Fibroblast of skin of abdomen (primary cell): Measurements from ENCODE around the gene ZFP64.
"Not testable (repeated sequence)": the region's sequence is repeated elsewhere in the genome, so short reads cannot be mapped to it uniquely, and the experiment has no call there.

Experiments
- DNase-seq: peaks from one replicate; pipeline ENCODE4 v3.0.0-alpha.2; 2013

The ZFP64 gene

DNA sequence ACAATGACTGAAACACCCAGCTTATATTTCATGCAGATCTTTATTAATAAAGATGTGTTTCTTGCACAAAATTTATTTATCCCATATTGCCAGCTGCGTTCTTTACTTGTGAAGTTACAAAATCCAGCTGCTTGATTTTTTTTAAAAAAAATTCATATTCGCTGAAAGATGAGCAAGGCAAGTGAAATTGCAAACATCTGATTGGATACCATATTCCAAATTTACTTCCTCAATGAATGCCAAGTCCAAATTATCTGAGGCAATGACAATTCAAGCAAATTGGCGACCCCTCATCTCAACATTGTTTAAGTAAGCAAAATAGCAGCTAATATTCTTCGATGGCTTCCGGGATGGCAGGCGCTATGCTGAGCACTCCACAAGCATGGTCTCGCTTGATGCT, 37.7 kb downstream of the ZFP64 start:
- DNase-seq, result no peak

DNA sequence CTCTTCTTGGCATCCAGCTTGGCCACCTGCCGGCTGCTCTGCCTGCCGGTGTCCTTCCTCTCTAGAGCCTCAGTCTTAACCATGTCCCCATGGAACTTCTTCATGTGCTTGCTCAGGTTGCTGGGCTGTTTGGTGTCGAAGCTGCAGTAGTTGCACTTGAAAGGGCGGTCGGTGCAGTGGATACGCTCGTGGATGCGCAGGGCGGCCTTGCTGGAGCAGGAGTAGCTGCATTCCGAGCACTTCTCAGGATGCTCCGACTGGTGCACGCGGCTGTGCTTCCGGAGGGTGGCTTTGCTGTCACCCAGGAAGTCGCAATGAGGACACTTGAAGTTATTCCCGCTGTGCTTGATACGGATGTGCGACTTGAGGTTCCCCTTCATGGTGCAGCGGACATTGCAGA, 38.7 kb downstream of the ZFP64 start:
- no peak for DNase-seq

DNA sequence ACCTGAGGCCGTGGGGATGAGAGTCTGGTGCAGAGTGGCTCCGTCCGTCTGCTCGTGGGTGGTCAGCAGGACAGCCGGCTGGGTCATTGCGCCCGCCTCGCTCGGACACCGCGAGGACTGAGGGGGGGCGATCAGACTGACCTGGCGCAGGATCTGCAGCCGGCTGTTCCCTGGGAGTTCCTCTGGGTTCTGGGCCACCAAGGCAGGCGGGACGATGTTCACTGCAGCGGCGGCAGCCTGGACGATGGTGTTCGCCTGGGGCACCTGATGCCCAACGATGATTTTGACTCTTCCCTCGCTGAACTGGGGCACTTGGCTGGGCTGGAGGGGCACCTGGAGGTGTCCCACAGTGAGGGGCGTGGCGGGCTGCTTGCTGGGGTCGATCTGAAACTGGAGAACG, 39.2 kb downstream of the ZFP64 start:
- DNase-seq, result no peak

DNA sequence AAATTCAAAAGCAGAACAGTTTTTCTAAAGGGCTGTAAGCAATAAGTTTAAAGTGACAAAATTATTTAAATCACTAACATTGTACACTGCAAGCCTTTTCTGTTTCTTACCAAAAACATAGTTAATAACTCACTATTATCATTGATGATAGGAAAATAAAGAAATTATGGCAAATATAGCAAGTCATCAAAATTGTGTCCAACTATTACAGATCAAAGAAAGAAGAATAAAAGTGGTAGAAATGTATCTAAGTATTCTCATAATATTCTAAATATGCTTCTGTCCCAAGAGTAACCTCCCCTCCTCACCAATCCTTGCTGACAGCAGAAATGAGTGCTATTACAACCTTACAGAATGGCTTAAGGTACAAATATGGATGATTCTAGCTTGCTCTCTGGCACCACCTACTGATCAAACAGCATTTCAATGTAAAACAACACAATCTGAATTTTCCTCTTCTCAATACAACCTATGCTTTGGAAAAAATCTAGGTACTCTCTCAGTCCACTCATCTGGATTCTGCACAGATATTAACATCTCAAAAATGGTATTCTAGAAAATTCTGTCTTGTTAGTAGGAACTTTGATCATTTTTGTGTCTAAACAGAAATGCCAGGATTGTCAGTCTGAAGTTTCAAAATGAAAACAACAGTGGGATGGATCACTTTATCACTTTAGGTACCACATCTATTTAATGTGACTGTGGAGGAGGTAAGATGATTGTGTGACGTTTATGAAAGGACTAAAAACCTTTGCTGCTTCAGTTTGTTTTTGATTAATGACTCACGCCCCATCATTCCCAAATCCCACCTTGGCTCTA, 40.9 kb downstream of the ZFP64 start:
- peak; percentile 39 for DNase-seq

DNA sequence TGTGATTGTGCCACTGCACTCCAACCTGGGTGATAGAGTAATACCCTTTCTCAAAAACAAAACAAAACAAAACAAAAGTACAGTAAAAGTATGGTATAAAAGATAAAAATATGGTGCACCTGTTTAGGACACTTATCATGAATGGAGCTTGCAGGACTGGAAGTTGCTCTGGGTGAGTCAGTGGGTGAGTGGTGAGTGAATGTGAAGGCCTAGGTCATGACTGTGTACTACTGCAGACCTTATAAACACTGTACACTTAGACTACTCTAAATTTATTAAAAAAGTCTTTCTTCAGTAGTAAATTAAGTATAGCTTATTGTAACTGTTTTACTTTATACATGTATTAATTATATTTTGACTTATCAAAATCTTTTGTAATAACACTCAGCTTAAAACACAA, 46.0 kb downstream of the ZFP64 start:
- DNase-seq, result no peak

DNA sequence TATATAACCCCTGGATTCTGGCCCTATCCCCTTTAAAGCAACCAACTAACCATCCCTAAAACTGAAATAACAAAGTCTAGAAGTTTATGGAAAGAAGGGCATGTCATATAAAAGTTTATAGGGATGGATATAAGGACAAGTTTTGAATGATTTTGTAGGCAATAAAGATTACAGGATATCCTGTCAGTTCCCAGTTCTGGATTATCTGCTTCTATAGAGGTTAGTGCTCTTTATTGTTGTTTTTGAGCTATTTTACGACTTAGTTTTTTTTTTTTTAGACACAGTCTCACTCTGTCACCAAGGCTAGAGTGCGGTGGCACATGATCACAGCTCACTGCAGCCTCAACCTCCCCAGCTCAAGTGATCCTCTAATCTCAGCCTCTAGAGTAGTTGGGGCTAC, 48.3 kb downstream of the ZFP64 start:
- DNase-seq, result no peak

DNA sequence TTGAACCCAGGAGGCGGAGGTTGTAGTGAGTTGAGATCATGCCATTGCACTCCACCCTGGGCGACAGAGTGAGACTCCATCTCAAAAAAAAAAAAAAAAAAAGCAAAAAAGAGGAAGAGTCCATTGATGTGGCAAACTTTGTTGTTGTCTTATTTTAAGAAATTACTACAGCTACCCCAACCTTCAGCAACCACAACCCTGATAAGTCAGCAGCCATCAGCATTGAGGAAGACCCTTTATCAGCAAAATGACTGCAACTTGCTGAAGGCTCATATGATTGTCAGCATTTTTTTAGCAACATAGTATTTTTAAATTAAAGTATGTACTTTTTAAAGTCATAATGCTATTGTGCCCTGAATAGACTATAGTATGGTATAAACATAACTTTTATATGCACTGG, 48.8 kb downstream of the ZFP64 start:
- DNase-seq, result no peak

DNA sequence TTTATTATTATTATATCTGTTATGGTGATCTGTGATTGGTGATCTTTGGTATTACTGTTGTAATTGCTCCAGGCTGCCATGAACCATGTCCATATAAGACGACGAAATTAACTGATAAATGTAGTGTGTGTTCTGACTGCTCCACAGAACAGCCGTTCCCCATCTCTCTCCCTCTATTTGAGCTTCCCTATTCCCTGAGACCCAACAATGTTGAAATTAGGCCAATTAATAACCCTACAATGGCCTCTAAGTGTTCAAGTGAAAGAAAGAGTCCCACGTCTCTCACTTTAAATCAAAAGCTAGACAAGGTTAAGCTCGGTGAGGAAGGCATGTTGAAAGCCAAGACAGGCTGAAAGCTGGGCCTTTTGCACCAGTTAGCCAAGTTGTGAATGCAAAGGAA, 51.6 kb downstream of the ZFP64 start:
- no peak for DNase-seq

DNA sequence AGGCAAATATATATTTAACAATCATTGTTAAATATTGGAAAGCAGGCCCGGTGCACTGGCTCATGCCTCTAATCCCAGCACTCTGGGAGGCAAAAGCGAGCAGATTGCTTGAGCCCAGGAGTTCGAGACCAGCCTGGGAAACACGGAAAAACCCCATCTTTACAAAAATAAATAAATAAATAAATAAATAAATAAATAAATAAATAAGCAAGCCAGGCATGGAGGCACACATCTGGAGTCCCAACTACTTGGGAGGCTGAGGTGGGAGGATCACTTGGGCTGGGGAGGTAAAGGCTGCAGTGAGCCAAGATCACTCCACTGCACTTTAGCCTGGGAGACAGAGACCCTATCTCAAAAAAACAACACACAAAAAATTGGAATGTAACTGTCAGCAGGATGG, 53.7 kb downstream of the ZFP64 start:
- no peak for DNase-seq

DNA sequence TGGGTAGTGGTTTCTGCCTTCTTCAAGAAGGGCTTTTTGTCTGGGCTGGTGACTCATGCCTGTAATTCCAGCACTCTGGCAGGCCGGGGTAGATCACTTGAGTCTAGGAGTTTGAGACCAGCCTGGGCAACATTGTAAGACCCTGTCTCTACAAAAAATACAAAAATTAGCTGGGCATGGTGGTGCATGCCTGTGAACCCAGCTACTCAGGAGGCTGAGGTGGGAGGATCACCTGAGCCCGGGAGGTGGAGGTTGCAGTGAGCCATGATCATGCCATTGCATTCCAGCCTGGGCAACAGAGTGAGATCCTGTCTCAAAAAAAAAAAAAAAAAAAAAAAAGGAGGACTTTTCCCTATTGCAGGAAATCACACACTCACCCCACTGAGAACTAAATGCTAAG, 57.9 kb downstream of the ZFP64 start:
- DNase-seq, result not testable (repeated sequence)

DNA sequence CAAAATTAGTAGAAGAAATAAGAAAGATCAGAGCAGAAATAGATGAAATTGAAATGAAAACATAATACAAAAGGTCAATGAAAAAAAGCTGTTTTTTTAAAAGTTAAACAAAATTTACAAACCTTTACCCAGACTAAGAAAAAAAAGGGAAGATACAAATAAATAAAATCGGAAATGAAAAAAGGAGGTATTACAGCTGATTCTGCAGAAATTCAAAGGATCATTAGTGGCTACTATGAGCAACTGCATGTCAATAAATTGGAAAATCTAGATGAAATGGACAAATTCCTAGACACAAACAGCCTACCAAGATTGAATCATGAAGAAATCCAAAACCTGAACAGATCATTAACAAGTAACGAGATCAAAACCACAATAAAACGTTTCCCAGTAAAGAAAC, 59.2 kb downstream of the ZFP64 start:
- DNase-seq, result no peak

DNA sequence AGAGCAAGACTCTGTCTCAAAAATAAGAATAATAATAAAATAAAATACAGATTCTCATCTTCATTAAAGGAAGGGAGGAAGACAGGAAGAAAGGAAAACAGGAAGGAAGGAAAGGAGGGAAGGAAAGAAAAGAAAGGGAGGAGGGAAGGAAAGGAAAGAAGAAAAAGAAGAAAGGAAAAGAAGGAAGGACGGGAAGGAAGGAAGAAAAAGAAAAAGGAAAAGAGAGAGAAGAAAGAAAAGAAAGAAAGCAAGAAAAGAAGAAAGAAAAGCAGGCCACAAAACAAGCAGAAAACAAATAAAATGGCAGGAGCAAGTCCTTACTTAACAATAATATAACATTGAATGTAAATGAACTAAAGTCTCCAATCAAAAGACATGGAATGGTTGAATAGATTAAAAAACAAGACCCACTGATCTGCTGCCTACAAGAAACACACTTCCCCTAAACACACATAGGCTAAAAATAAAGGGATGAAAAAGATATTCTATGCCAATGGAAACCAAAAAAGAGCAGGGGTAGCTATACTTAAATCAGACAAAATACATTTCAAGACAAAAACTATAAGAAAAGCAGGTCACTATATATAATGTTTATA, 60.4 kb downstream of the ZFP64 start:
- no peak for DNase-seq

DNA sequence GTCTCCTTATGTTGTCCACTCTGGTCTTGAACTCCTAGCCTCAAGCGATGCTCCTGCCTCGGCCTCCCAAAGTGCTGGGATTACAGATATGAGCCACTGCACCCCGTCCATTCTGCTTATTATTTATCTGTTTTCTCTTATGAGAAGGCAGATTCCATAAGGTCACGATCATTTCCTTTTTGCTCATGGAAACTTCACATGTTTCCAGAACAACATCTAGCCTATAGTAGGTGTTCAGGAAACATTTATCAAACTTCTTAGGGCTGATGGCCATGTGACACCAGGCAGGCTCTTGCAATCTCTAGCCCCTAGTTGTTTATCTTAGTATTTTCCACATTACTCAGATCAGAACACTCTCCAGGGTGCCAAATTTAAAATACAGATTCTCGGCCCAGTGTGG, 61.2 kb downstream of the ZFP64 start:
- DNase-seq, result no peak

DNA sequence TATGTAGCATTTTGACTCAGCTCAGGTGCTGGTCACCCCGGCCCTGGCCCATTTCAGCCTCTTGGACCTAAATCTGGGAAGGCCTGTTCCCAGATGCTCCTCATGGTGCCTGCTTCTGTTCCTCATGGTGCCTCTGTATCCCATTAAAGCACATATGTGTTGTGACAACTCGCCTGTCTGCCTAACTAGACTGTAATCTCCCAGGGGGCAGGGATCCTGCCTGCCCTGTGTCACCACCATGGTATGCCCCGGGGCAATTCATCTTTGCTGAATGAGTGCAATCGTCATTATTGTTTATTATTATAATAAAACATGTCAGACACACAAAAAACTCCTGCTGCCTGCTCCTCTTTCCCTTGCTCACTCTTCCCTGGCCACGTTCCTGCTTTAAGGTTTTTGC, 62.0 kb downstream of the ZFP64 start:
- peak; percentile 13 for DNase-seq

DNA sequence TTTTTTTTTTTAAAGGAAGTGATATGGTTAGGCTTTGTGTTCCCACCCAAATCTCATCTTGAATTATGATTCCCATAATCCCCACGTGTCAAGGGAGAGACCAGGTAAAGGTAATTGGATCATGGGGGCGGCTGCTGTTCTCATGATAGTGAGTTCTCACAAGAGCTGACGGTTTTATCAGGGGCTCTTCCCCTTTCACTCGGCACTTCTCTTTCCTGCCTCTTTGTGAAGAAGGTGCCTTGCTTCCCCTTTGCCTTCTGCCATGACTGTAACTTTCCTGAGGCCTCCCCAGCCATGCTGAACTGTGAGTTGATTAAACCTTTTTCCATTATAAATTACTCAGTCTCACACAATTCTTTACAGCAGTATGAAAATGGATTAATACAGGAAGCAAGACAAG, 64.3 kb downstream of the ZFP64 start:
- DNase-seq, result no peak

DNA sequence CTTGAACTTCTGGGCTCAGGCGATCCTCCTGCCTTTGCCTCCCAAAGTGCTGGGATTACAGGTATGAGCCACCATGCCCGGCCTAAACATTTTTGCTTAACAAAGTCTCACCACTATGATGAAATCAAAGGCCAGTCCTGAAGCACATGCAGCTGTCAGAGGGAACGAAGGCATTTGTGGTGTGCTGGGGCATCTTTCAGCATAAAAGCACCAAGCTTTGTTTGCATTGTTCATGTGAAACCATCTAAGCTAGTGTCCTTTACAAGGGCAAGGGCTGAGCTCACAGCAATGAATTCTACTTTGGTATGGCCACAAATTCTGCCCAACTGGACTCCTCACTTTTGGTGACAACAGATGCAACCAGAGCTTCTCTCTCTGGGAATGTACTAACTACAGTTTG, 66.8 kb downstream of the ZFP64 start:
- DNase-seq, result no peak

DNA sequence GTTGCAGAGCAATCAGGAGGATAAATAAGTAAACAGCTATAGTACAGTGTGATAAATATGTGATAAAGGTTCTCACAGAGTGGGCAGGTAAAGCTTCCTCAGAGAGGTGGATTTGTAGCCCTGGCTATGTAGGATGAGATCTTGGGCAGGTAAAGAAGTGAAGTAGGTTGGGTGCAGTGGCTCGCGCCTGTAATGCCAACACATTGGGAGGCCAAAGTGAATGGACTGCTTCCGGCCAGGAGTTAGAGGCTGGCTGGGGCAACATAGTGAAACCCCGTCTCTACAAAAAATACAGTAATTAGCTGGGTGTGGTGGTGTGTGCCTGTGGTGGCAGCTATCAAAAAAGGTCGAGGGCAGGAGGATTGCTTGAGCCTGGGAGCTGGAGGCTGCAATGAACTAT, 72.9 kb downstream of the ZFP64 start:
- no peak for DNase-seq

DNA sequence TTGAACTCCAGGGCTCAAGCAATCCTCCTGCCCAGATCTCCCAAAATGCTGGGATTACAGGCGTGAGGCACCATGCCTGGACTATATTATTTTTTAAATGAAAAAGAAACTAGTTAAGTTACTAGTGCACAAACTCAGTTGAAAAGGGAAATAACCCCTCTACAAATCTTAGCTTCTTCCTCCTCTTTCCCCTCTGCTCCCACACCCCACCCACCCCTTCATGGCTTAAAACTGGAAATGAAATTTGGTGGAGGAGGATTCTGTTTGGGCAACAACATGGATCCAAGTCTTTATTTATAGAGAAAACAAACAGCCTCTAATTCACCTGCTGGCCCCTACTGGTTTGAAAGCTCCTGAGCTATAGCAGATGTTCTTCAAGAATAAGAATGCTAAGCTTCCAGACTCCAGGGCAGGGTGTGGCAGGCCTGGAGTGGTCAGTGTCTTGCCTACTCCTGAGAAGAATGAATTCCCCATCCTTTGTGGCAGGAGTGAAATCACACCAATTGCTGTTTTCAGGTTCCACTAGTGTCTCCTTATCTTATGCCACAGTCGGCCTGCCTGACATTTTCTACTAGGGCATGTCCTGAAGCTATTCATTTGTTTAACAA, 73.5 kb downstream of the ZFP64 start:
- DNase-seq, result no peak

DNA sequence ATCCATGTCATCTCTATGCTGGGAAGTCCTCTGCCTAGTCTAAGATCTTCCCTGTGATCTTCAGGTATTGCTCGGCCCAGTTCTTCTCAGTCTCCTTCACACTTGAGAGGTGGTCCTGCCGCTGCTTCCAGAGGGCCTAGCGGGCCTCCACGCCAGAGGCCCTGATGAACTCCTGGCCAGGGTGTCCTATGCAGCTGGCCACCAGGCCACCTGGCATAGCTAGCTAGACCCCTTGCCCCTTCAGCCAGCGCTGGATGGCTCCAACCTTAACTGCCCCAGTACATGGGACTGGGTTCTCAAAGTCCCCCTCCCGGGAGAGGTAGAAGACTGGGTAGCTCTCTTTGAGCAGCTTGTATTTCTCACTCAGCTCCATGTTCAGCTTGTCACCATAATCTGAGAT, 81.1 kb downstream of the ZFP64 start:
- no peak for DNase-seq

DNA sequence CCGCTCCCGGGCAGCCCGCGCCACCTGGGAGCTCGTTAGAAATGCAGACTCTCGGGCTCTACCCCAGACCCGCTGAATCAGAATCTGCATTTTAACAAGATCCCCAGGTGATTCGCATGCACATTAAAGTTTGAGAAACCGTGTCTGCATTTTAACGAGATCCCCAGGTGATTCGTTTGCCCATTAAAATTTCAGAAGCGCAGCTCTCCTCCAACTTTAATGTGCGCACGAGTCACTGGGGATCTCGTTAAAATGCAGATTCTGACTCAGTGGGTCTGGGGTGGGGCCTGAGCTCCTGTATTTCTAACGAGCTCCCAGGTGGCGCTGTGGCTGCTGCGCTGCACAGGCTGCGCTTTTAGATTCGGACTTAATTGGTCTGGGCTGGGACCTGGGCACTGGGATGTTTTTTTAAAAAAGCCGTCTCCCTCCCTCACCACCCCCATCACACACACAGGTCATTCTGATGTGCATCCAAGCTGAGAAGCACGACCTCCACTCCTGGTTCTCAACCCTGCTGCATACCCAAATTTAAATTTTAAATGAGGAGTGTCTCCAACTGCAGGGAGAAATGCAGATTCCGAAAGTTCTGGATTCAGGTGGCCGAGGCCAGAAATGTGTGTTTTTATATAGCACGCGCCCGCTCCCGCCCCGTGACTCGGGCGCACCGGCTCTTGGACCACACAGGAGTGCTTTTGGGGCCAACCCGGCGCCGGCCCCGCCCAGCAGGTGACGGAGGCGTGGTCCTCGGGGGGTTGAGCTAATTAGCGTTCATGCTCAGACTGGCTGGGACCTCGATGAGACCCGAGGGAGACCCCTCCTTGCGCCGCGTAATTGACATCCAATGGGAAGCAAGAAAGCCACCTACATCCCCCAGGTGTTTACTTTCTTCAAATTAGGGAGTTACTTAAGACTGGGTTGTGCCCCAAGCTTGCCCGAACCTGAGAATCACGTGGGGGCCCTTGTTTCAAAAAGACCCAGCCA, 85.8 kb downstream of the ZFP64 start:
- peak; percentile 33 for DNase-seq

DNA sequence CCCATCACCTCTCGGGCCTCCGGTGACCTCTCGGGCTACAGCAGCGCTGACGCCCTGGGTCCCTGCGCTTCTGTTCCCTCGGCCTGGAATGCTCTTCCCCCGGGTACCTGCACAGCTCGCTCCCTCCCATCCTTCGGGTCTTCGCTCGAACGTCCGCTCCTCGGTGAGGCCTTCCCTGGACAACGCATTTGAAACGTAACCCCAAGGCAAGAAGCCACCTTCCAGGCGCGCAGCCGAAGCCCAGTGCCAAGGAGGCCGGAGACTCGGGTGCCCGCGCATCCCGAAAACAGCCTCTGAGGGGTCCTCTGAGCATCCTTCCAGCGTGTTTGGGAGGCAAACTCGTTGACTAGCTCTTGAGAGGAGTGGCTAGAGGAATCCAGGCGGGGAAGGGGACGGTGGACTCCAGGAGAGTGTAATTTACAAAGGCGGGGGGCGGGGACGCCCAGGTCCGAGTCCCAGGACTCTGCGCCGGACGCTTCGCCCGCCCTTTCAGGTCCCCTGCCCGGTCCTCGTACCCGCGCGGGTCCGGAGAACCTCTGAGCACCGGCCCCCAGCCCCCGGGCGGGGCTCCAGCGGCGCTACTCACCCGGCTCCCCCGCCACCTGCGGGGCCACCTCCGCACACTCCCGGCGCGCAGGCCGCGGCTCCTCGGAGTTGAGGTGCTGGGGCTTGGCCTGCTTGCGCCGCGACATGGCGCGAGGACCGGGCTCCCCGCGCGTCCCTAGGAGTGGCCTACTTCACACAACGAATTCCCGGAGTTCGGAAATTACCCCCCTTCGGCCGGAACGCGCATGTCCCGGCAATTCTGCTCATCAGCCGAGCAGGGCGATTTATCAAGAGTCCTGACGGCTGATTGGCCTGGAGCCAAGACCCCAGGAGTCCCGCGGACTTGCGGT, 86.8 kb downstream of the ZFP64 start:
- peak; percentile 65 for DNase-seq
